ENCODE results near the gene SBF2.

Gene SBF2

GRCh38 chr11:10322830-10323792 lies 29.1 kb upstream of the SBF2 start:
- H3K4me3 ChIP-seq (ENCODE audit: low read depth, low read length): no peak overlapping the region
- peak; percentile 32 for TF ChIP-seq CTCF (IDR thresholded peaks at IDR 0.05; ENCODE audit: insufficient read depth, low read depth, low read length, missing control alignments)
- peak; percentile 54 for DNase-seq (ENCODE audit: low read depth)

GRCh38 chr11:10322401-10322800 lies 28.4 kb upstream of the SBF2 start:
- DNase-seq (ENCODE audit: low read depth): no peak
- no peak for TF ChIP-seq CTCF (IDR thresholded peaks at IDR 0.05; ENCODE audit: insufficient read depth, low read depth, low read length, missing control alignments)
- no peak overlapping the region for H3K4me3 ChIP-seq (ENCODE audit: low read depth, low read length)

- TF ChIP-seq CTCF (IDR thresholded peaks at IDR 0.05; ENCODE audit: insufficient read depth, low read depth, low read length, missing control alignments): no peak
- no peak for DNase-seq (ENCODE audit: low read depth)
- no peak overlapping the region for H3K4me3 ChIP-seq (ENCODE audit: low read depth, low read length)
These were observed 26.9 kb upstream of the SBF2 start for GRCh38 chr11:10320736-10321465.

- no peak overlapping the region for H3K4me3 ChIP-seq (ENCODE audit: low read depth, low read length)
- no peak for DNase-seq (ENCODE audit: low read depth)
- TF ChIP-seq CTCF (IDR thresholded peaks at IDR 0.05; ENCODE audit: insufficient read depth, low read depth, low read length, missing control alignments): no peak
These were observed 25.9 kb upstream of the SBF2 start for GRCh38 chr11:10319702-10320558.

- no peak overlapping the region; the same call in 1 of the 2 replicates for H3K4me3 ChIP-seq (ENCODE audit: low read depth, low read length)
- DNase-seq (ENCODE audit: low read depth): peak; percentile 10
- TF ChIP-seq CTCF (IDR thresholded peaks at IDR 0.05; ENCODE audit: insufficient read depth, low read depth, low read length, missing control alignments): no peak
These were observed 24.4 kb upstream of the SBF2 start for GRCh38 chr11:10318527-10318802.

- H3K4me3 ChIP-seq (ENCODE audit: low read depth, low read length): peak overlapping the region; percentile 15
- no peak for TF ChIP-seq CTCF (IDR thresholded peaks at IDR 0.05; ENCODE audit: insufficient read depth, low read depth, low read length, missing control alignments)
- DNase-seq (ENCODE audit: low read depth): peak; percentile 85
These were observed 23.9 kb upstream of the SBF2 start for GRCh38 chr11:10317776-10318526.
